Activated gamma-delta T cell treated with anti-CD3 and anti-CD28 coated beads, Interleukin-2, amount 50 U/mL, for 16 hours (primary cell): Measurements from ENCODE around the gene EEF1A2.
A peak's percentile ranks its signal among the peaks of the same experiment; 100 is the strongest.

Experiments used
- DNase-seq: peaks from one replicate; pipeline ENCODE4 v3.0.0-alpha.2; 2020; ENCODE audit warnings: low read depth

EEF1A2 gene

GRCh38 chr20:63499338-63499969, 571 bp upstream of the EEF1A2 start:
- DNase-seq = no peak

GRCh38 chr20:63497946-63498935, 642 bp downstream of the EEF1A2 start:
- DNase-seq = no peak

GRCh38 chr20:63497138-63497945, 1.5 kb downstream of the EEF1A2 start:
- DNase-seq = no peak

- no peak for DNase-seq
Observed at GRCh38 chr20:63496596-63497120, 2.2 kb downstream of the EEF1A2 start.

GRCh38 chr20:63495741-63496595, 2.9 kb downstream of the EEF1A2 start:
- peak; percentile 70 for DNase-seq

- no peak for DNase-seq
Observed at GRCh38 chr20:63495167-63495720, 3.6 kb downstream of the EEF1A2 start.

- DNase-seq = no peak
Observed at GRCh38 chr20:63494420-63495166, 4.3 kb downstream of the EEF1A2 start.

- DNase-seq = no peak
Observed at GRCh38 chr20:63494084-63494419, 4.8 kb downstream of the EEF1A2 start.

- DNase-seq = no peak
Observed at GRCh38 chr20:63493563-63494020, 5.3 kb downstream of the EEF1A2 start.

GRCh38 chr20:63492982-63493381, 5.9 kb downstream of the EEF1A2 start:
- DNase-seq = no peak

GRCh38 chr20:63492518-63492917, 6.4 kb downstream of the EEF1A2 start:
- DNase-seq = no peak

- DNase-seq = no peak
Observed at GRCh38 chr20:63491635-63492230, 7.2 kb downstream of the EEF1A2 start.

- no peak for DNase-seq
Observed at GRCh38 chr20:63491078-63491477, 7.8 kb downstream of the EEF1A2 start.

GRCh38 chr20:63490416-63490815, 8.5 kb downstream of the EEF1A2 start:
- DNase-seq = no peak

- no peak for DNase-seq
Observed at GRCh38 chr20:63488315-63489251, 10.3 kb downstream of the EEF1A2 start.

GRCh38 chr20:63487781-63488241, 11.1 kb downstream of the EEF1A2 start:
- no peak for DNase-seq

GRCh38 chr20:63487116-63487764, 11.6 kb downstream of the EEF1A2 start:
- no peak for DNase-seq

- DNase-seq = no peak
Observed at GRCh38 chr20:63486300-63486855, 12.5 kb downstream of the EEF1A2 start.
